HG03432 (cell line): Measurements from ENCODE around the gene ADGRA1.
"Not testable (repeated sequence)": the region's sequence is repeated elsewhere in the genome, so short reads cannot be mapped to it uniquely, and the experiment has no call there.

Experiments
- ATAC-seq: cut with Tn5 transposase; IDR thresholded peaks from one replicate; pipeline ENCODE4 v1.9.1; 2021; ENCODE audit warnings: mild to moderate bottlenecking, moderate library complexity; ENCODE audit not compliant: unreplicated experiment

Gene ADGRA1

GRCh38 chr10:133174689-133175263 is 87.1 kb downstream of the ADGRA1 start:
- ATAC-seq, result no peak

- not testable (repeated sequence) for ATAC-seq
These were observed 87.9 kb downstream of the ADGRA1 start for GRCh38 chr10:133175624-133176023.

GRCh38 chr10:133176546-133176945 is 88.8 kb downstream of the ADGRA1 start:
- no peak for ATAC-seq

GRCh38 chr10:133177380-133178157 is 89.8 kb downstream of the ADGRA1 start:
- ATAC-seq, result no peak

GRCh38 chr10:133178357-133179127 is 90.8 kb downstream of the ADGRA1 start:
- ATAC-seq, result no peak

- ATAC-seq, result no peak
These were observed 91.4 kb downstream of the ADGRA1 start for GRCh38 chr10:133179128-133179520.

- no peak for ATAC-seq
These were observed 91.9 kb downstream of the ADGRA1 start for GRCh38 chr10:133179651-133180050.

GRCh38 chr10:133180192-133180964 is 92.7 kb downstream of the ADGRA1 start:
- ATAC-seq, result no peak

- no peak for ATAC-seq
These were observed 93.4 kb downstream of the ADGRA1 start for GRCh38 chr10:133180965-133181639.
